B cell (primary cell): ENCODE results near the gene TBXA2R. TPM values are rescaled to one million over a fixed set of nuclear protein-coding genes. Genes with fewer than 3 reads are reported as not detected.

Experiments used
- ATAC-seq: fragments of 200-7000 bp; cut with Tn5 transposase; one replicate; pipeline ENCODE4 v1.10.0; 2021; ENCODE audit warnings: low read depth, mild to moderate bottlenecking, moderate number of reproducible peaks, moderate library complexity
- CTCF ChIA-PET: fragments of 350-600 bp; sonication (Branson Sonifier 250); formaldehyde crosslinking; loops from one replicate; lab custom pipeline; 2021; ENCODE audit warnings: antibody characterized with exemption, inconsistent platforms; lab: Charles Lee
- POLR2A ChIA-PET: fragments of 350-600 bp; sonication (Branson Sonifier 250); formaldehyde crosslinking; loops from one replicate; lab custom pipeline; 2021; ENCODE audit warnings: antibody characterized with exemption; lab: Charles Lee
- DNase-seq: peaks from one replicate; pipeline ENCODE4 v3.0.0; 2013
- H2AFZ ChIP-seq: 2 replicates; pipeline ENCODE4 v1.6.1; 2012; ENCODE audit warnings: mild to moderate bottlenecking, low read depth, low read length; ENCODE audit not compliant: insufficient read depth, poor library complexity, severe bottlenecking
- H3K27ac ChIP-seq, 2 donors: 1 replicate in 1 of 2; 2 replicates in 1 of 2; pipeline ENCODE4 v1.5.1; 2012 to 2013; ENCODE audit warnings: low read length in 2 of 2, mild to moderate bottlenecking in 2 of 2, moderate library complexity in 1 of 2
- H3K27me3 ChIP-seq, 4 experiments: fragments of 200-600 bp in 1 of 4; sonication (generic) in 1 of 4; replicated peaks in 1 of 4; 1 replicate in 2 of 4; 2 replicates in 2 of 4; pipeline versions ENCODE4 v1.6.1 to v1.7.0; 2013 to 2016; ENCODE audit warnings: low read length in 3 of 4, mild to moderate bottlenecking in 2 of 4, mixed read lengths in 1 of 4, moderate library complexity in 1 of 4; ENCODE audit not compliant: insufficient read depth in 4 of 4, control insufficient read depth in 3 of 4; ENCODE audit errors: control extremely low read depth in 1 of 4
- H3K36me3 ChIP-seq, 2 experiments: replicated peaks in 1 of 2; 1 replicate in 1 of 2; 2 replicates in 1 of 2; pipeline versions ENCODE4 v1.6.1 to v1.7.1; 2013; ENCODE audit warnings: low read length in 1 of 2; ENCODE audit not compliant: insufficient read depth in 2 of 2, control insufficient read depth in 1 of 2; ENCODE audit errors: control extremely low read depth in 1 of 2, extremely low read depth in 1 of 2
- H3K4me1 ChIP-seq, 2 donors: fragments of 200-600 bp in 1 of 2; sonication (generic) in 1 of 2; 1 replicate in 1 of 2; 2 replicates in 1 of 2; pipeline versions ENCODE4 v1.5.1 to v1.6.1; 2013 to 2017; ENCODE audit warnings: low read length in 2 of 2; ENCODE audit not compliant: control insufficient read depth in 2 of 2, insufficient read depth in 2 of 2
- H3K4me2 ChIP-seq: replicated peaks from 2 replicates; pipeline ENCODE3; 2012; ENCODE audit warnings: mild to moderate bottlenecking, low read depth, low read length; ENCODE audit not compliant: poor library complexity, severe bottlenecking
- H3K4me3 ChIP-seq, 5 experiments: fragments of 200-600 bp in 1 of 5; sonication (generic) in 1 of 5; 1 replicate in 3 of 5; 2 replicates in 2 of 5; pipeline versions ENCODE4 v1.5.1 to v1.7.0; 2011 to 2016; ENCODE audit warnings: low read length in 4 of 5, mild to moderate bottlenecking in 4 of 5, low read depth in 2 of 5, control low read depth in 1 of 5, moderate library complexity in 1 of 5; ENCODE audit not compliant: insufficient read depth in 1 of 5; ENCODE audit errors: control extremely low read depth in 1 of 5, extremely low read depth in 1 of 5
- H3K79me2 ChIP-seq: fragments of 200-600 bp; sonication (generic); one replicate; pipeline ENCODE4 v1.6.0; 2016; ENCODE audit warnings: low read length; ENCODE audit not compliant: control insufficient read depth, insufficient read depth
- H3K9ac ChIP-seq: fragments of 200-600 bp; sonication (generic); 2 replicates; pipeline ENCODE4 v1.6.1; 2017; ENCODE audit warnings: mild to moderate bottlenecking, low read length, moderate library complexity
- H3K9me3 ChIP-seq, 3 donors: one replicate each; pipeline versions ENCODE4 v1.6.1 to v1.7.1; 2013; ENCODE audit warnings: low read length in 2 of 3; ENCODE audit not compliant: control insufficient read depth in 2 of 3, insufficient read depth in 1 of 3; ENCODE audit errors: control extremely low read depth in 1 of 3
- H4K20me1 ChIP-seq: 2 replicates; pipeline ENCODE4 v1.6.0; 2012; ENCODE audit warnings: mild to moderate bottlenecking, low read length; ENCODE audit not compliant: insufficient read depth, control insufficient read depth, poor library complexity, severe bottlenecking
- H3K27ac Mint-ChIP-seq: one replicate; pipeline ENCODE4 v1.8.0; 2021; ENCODE audit warnings: mixed read lengths
- H3K27me3 Mint-ChIP-seq: one replicate; pipeline ENCODE4 v1.8.0; 2021; ENCODE audit warnings: mixed read lengths
- H3K4me1 Mint-ChIP-seq: one replicate; pipeline ENCODE4 v1.8.0; 2021; ENCODE audit warnings: mixed read lengths
- H3K4me3 Mint-ChIP-seq: one replicate; pipeline ENCODE4 v1.8.0; 2021; ENCODE audit warnings: mixed read lengths
- H3K9me3 Mint-ChIP-seq: one replicate; pipeline ENCODE4 v1.8.0; 2022; ENCODE audit warnings: mixed read lengths; ENCODE audit not compliant: insufficient read depth
- EZH2 ChIP-seq: IDR thresholded peaks from 2 replicates; pipeline ENCODE4 v1.6.1; 2012; ENCODE audit warnings: borderline replicate concordance, low read depth, mild to moderate bottlenecking, moderate library complexity, low read length; ENCODE audit not compliant: insufficient read depth, poor library complexity, severe bottlenecking
- WGBS: methylation state at CpG from one replicate; pipeline ENCODE4 v1.1.5; 2013; ENCODE audit warnings: missing lambda C conversion rate; ENCODE audit not compliant: insufficient coverage; 5-methylcytosine and 5-hydroxymethylcytosine counted together
- intact Hi-C: fragments of 100-400 bp; cut with micrococcal nuclease; formaldehyde crosslinking; loops from one replicate; pipeline ENCODE4 v1.10.0; 2022
- polyA plus RNA-seq: library from polyadenylated mRNA; depleted of rRNA; stranded (reverse); fragments of >200 nt; gene quantifications from 2 replicates; pipeline ENCODE4 v1.2.3, GENCODE V29; 2012
- total RNA-seq, 2 donors: library from RNA; stranded (reverse); fragments of 120-200 nt in 1 of 2; gene quantifications; 1 replicate in 1 of 2; 2 replicates in 1 of 2; pipeline versions ENCODE4 v1.2.3 to v1.2.4, GENCODE V29; 2013 to 2022
- TF ChIP-seq, protein P1 (sequence below): fragments of 200-600 bp; IDR thresholded peaks from one replicate; pipeline ENCODE4 v1.8.0; 2022; ENCODE audit warnings: antibody characterized with exemption, mild to moderate bottlenecking

The TBXA2R gene
- total and polyA plus RNA-seq, 2 donors (not counting 1 experiment from before 2014, with no cell fraction given) = 3.9 to 7.9 TPM

GRCh38 chr19:3633559-3633988, 26.9 kb upstream of the TBXA2R start:
- no peaks in the 10 kb centered on the region for H3K9me3 ChIP-seq
- ATAC-seq = no peak
- intact Hi-C loops = no loop called here
- H3K79me2 ChIP-seq = no peaks in the 10 kb centered on the region
- Mint-ChIP-seq H3K4me3 (no peak overlapping the region), H3K27me3 (no peaks in the 10 kb centered on the region), H3K4me1 (no peaks in the 10 kb centered on the region), H3K9me3 (no peaks in the 10 kb centered on the region), H3K27ac (no peak overlapping the region)
- no peak overlapping the region for H2AFZ ChIP-seq
- no peak overlapping the region for H3K4me3 ChIP-seq
- H3K9ac ChIP-seq = no peak overlapping the region
- no peak for DNase-seq
- H3K36me3 ChIP-seq = peaks cover 0 to 2% of the 10 kb centered on the region in 2 experiments
- WGBS = 96% methylated on average over 22 of the region's 22 CpGs
- H4K20me1 ChIP-seq = no peaks in the 10 kb centered on the region
- TF ChIP-seq EZH2 = no peak
- TF ChIP-seq, protein P1, sequence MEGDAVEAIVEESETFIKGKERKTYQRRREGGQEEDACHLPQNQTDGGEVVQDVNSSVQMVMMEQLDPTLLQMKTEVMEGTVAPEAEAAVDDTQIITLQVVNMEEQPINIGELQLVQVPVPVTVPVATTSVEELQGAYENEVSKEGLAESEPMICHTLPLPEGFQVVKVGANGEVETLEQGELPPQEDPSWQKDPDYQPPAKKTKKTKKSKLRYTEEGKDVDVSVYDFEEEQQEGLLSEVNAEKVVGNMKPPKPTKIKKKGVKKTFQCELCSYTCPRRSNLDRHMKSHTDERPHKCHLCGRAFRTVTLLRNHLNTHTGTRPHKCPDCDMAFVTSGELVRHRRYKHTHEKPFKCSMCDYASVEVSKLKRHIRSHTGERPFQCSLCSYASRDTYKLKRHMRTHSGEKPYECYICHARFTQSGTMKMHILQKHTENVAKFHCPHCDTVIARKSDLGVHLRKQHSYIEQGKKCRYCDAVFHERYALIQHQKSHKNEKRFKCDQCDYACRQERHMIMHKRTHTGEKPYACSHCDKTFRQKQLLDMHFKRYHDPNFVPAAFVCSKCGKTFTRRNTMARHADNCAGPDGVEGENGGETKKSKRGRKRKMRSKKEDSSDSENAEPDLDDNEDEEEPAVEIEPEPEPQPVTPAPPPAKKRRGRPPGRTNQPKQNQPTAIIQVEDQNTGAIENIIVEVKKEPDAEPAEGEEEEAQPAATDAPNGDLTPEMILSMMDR = no peak
- ChIA-PET CTCF (no interaction called here), POLR2A (no interaction called here)
- no peaks in the 10 kb centered on the region for H3K27me3 ChIP-seq
- no peak overlapping the region for H3K27ac ChIP-seq
- no peaks in the 10 kb centered on the region for H3K4me1 ChIP-seq
- no peak overlapping the region for H3K4me2 ChIP-seq

GRCh38 chr19:3632739-3633558, 26.3 kb upstream of the TBXA2R start:
- no peak overlapping the region for H2AFZ ChIP-seq
- no peaks in the 10 kb centered on the region for H3K79me2 ChIP-seq
- H4K20me1 ChIP-seq = no peaks in the 10 kb centered on the region
- H3K4me1 ChIP-seq = no peaks in the 10 kb centered on the region
- ATAC-seq (no peak), DNase-seq (no peak)
- Mint-ChIP-seq H3K9me3 (no peaks in the 10 kb centered on the region), H3K27ac (no peak overlapping the region), H3K27me3 (no peaks in the 10 kb centered on the region), H3K4me3 (no peak overlapping the region), H3K4me1 (no peaks in the 10 kb centered on the region)
- H3K9ac ChIP-seq = no peak overlapping the region
- POLR2A ChIA-PET = no interaction called here
- TF ChIP-seq, protein P1 = no peak
- TF ChIP-seq EZH2 = no peak
- intact Hi-C loops = no loop called here
- WGBS = 94% methylated on average over 50 of the region's 50 CpGs
- no peak overlapping the region for H3K4me2 ChIP-seq
- peaks cover 0 to 1% of the 10 kb centered on the region in 2 experiments for H3K36me3 ChIP-seq
- no peaks in the 10 kb centered on the region for H3K9me3 ChIP-seq
- no peaks in the 10 kb centered on the region for H3K27me3 ChIP-seq
- CTCF ChIA-PET = interaction anchor here (0.6 to 0.7 kb wide), 2 partner anchors 43 to 1239 kb away, joined by 3 read pairs; no protein-coding TSS in a partner anchor
- no peak overlapping the region for H3K27ac ChIP-seq
- no peak overlapping the region for H3K4me3 ChIP-seq
